SK-N-DZ (cell line): Measurements from ENCODE around the gene TRIO.

Experiments
- DNase-seq: peaks from one replicate; pipeline ENCODE4 v3.0.0-alpha.2; 2015; ENCODE audit warnings: low spot score

The TRIO gene

DNA sequence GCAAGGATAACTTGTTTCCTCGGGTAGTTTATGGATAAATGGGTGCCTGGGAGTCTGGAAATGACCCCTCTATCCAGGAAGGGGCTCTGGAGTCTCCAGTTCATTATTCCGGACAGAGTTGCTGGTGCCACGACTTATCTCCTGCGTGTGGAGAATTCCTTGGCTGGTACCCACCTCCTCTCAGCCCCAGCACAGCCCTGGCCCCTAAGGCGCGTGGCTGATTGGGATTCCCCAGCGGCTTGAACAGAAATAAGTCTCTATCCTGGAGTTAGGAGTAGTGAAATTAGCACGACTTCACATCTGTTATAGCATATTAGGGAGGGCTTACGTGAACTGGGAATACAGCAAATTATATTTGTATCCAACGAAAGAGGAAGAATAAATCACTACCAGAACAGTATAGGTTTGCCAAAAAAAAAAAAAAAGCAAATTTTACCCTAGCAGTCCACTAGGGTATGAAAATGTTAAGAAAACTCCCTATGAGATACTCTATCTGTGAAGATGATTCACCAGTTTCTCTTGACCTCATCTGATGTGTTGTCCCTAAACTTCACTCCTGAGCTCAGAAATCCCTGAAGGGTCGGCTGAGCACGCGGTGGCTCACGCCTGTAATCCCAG is 265.9 kb downstream of the TRIO start:
- no peak for DNase-seq

DNA sequence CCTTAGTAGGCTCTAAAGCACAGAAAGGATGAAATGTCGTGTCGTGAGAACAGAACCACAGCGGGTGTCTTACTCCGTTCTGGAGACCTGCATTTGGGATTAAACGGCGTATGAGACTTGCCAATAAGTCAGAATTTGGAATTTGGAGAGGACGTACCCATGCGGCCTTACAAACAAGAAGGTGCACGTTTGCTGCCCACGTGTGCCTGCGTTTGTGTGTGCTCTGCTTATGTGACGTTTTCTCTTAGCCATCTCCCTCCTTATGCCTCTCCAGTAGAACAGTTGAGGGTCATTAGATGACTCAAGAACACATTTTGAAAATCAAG is 266.9 kb downstream of the TRIO start:
- DNase-seq: no peak

DNA sequence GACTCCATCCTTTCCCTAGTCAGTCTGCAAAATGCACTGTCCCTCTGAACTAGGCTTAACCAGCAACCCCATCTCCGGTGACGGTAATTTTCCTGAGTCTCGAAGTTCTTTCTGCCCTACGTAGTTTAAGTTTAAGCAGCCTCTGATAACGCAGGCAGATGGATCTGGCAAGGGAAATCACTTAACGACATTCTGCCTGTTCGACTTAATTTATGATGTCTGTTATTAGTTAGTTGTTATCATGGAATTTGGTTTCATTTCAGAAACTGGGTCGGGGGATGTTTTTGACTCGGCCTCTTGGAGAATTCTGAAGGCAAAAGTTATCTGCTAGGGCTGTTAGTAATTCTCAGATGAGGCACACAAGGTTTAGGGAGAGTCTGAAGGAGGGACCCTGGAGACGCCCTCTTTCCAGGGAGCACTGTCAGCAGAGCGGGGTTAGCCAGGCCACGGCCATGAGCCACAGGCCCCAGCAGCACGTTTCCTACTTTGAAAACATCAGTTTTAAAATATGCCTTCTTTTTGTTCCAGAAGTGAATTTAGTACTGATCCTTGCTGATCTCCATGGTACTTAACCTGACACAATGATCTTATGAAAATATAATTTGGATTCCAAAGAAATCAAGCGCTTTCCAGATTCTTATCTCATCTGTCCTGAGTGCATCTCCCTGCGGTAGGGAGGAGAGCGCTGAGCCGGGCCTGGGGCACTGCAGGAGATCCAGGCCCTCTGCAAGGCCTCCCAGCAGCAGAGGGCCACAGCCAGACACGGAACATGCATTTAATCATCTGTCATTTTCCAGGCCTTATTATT is 267.5 kb downstream of the TRIO start:
- peak; percentile 81 for DNase-seq

DNA sequence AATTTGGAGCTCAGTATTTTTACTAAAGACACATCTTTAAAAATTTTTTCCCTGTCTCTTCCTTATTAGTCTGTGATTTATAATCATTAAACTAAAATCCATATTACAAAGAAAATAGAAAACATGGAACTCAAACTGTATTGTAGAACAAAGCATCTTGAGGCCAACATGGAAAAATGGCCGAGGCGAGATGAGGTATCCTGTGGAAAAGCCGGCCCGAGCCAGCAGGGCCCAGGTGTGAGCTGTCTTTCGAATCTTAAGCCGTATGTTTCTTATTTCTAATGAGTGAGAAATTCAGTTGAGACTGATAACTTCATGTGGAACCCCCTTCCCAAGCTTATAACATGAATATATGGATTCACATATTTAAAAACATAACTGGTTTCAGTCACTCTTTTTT is 268.1 kb downstream of the TRIO start:
- no peak for DNase-seq

DNA sequence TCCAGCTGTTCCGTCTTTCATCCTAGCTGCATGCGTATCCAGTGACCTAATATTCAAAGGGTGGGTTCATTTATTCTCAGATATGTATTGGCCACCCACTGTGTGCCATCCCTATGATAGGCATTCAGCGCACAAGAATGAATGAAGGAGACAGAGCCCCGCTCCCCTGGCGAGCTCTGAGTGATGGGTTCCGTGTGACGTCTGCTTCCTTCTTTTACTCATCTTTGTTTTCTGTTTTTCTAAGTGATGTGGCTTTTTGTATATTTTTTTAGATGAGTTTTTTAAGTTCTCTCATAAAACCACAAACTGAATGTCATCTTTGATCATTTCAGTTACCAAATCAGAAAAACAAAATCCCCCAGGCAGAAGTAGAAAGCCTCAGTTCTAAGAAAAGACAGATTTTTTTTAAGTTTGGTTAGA is 270.2 kb downstream of the TRIO start:
- DNase-seq: no peak

DNA sequence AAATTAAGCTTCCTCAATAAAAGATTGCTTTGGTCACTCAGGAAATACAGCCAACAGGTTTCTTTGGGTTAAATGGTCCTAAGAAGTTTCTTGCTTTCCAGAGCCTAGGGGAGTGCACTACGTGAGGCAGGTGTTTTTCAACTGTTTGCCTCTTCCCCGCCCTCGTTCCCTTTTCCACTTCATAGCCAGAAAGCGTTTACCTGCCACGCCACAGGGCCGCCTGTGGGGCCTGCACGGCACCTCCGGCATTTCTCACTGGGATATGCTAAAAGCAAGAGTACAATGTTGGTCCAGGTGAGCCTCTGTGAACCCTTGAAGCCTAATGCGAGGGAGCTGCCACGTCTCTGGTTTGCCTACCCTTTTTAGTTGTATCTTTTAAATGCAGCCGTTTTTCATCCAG is 270.9 kb downstream of the TRIO start:
- DNase-seq: no peak

DNA sequence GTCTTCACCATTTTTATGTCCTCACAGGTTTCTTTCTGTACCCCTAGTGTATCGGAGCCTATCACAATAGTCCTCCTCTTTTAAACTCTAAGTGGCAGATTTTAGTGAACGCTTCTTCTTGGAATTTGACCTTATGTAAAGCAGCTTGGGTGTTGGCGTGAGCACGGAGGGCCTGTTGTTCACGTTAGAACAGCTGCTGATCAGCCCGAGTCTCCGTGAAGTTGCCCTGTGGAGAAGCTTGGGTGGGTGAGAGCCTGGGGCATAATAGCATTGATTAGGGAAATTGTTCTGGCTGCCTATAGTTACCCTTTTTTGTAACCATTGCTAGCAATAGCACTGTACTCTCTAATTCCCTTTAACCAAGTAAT is 271.5 kb downstream of the TRIO start:
- DNase-seq: no peak

DNA sequence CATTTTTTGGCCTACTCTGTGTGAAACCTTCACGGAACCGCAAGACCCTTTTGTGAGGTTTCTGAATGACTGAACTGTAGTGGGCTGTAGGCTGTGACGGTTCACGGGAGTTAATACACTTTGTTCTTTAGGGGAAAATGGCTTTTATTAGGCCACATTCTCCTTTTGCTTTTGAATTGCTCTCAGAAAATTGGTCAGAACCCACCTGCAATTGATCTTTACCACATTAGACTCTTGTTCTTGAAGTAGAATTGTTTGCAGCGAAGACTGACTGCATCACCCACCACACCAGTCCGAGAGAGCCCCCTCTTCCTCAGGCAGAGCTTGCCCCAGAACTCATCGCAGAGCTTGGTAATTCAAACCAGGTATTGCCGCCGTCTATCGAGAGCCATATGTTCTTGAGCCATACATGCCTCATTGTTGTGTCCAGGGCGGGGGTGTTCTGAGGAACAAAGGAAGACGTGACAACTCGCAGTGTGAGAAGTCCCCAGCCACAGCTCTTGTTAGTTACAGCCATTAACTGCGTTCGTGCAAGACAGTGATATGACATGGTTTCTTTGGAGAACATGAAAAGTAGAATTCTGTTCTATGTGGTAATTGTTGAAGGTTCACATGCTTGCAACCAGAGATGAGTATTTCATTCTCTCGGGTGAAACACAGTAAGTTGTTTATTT is 272.0 kb downstream of the TRIO start:
- no peak for DNase-seq

DNA sequence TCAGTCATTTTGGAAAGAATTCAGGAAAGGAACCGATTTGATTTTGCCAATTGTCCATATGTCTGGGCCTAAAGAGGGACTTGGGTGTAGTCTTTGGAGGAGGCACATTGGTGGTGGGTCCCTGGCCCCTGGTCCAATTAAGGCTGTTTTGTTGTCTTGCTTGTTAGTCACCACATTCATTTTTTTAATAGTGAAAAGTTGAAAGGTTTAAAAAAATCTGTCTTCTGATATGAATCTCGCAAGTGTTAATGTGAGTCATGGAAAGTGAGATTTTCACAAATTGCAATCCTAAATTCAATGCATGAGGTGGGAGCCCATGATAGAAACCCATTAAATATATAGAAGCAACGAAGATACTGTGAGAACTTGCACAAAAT is 272.5 kb downstream of the TRIO start:
- DNase-seq: no peak

DNA sequence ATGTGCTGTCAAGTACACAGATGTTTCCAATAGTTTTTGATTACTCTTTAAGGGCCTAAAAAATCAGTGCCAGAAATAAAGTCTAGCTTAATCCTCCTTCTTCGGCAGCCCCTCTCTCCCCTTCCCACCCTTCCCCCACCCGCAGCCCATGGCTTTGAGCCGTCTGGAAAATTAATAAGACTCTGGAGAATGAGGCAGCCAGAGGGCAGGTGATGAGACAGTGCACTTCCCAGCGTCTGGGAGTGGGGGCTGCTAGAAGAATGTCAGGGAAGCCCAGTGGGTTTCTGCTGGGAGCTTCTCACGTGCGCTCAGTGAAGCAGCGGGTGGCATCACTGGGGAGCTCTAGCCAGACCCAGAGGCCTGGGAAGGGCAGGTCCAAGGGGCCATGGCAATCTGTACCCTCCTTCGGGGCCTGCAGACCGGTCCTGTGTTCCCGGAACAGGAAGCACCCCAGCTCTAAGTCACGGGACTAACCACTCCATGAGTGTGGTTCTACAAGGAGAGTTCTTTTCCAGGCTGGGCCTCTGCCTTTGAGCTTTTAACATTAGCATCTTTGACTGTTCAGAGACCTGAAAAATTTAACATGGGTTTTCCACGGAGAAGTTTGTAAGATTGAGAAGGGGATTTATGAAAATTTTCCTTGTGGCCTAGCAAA is 273.6 kb downstream of the TRIO start:
- no peak for DNase-seq

DNA sequence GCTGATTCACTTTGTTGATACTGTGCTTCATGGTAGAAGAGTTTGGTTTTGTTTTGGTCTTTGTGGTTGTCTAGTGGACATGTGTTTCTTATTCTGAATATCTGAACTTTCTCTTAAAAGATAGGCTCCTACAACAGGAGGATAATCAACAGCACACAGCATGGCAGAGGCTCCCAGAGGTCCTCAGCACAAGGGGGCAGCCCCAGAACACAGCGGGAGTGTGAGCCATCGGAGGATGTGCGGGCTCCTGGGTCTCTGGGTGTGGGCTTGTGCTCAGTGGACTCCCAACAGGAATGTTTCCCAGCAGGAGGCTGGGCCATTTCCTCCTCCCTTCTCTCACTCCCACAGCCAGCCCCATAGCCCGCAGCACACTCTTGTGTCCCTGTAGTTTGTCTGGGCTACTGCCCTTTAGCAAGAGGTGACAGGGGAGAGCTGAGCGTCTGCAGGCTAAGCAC is 274.2 kb downstream of the TRIO start:
- DNase-seq: peak; percentile 58

DNA sequence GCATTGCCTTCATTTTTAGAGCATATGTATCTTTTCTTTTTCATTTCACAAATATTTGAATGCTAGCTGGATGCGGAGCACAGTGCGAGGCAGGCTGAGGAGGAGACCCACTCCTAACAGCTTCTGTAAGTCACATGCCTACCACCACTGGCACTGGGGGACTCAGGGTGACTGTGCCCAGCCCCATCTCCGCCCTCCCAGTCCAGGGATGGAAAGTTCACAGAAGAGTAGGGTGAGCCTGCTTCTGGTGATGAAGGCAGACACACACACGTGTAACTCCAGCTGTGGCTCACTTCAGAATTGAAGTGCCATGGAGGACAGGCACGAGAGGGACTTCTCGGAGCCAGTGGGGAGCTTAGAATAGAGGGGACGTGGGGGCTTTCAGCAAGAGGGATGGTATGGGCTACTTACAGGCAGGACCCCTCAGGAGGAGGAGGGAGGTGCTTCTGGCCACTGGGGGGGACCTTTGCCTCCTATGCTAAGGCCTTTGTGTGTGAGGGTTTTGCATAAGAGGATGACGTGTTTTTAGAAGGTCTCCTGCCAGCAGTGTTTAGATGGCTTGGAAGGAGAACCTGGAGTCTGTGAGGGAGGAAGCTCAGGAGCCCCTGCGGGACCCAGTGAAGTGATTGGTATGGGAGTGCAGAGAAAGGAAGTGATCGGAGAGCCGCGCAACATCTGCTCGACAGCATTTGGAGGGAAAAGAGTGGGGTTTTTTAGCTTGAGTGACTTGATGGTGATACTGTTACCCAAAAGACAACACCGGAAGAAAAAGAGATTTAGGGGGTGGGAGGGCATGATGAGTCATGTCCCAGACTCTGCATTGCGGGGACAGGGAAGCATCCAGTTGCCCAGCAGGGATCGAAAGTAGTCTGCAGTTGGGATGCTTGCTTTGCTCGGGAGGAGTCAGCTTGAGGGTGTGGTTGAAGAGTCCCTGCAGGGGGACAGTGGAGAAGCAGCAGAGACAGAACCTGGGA is 274.9 kb downstream of the TRIO start:
- no peak for DNase-seq

DNA sequence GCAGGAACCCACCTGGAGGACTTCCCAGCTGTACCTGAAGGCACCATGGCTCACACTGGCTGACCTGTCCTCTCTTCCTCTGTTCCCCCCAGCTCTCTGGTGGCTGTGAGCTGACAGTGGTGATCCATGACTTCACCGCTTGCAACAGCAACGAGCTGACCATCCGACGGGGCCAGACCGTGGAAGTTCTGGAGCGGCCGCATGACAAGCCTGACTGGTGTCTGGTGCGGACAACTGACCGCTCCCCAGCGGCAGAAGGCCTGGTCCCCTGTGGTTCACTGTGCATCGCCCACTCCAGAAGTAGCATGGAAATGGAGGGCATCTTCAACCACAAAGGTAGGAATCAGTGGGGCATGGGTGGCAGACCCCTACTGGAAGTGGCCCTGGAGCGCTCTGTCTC is 276.5 kb downstream of the TRIO start:
- no peak for DNase-seq

DNA sequence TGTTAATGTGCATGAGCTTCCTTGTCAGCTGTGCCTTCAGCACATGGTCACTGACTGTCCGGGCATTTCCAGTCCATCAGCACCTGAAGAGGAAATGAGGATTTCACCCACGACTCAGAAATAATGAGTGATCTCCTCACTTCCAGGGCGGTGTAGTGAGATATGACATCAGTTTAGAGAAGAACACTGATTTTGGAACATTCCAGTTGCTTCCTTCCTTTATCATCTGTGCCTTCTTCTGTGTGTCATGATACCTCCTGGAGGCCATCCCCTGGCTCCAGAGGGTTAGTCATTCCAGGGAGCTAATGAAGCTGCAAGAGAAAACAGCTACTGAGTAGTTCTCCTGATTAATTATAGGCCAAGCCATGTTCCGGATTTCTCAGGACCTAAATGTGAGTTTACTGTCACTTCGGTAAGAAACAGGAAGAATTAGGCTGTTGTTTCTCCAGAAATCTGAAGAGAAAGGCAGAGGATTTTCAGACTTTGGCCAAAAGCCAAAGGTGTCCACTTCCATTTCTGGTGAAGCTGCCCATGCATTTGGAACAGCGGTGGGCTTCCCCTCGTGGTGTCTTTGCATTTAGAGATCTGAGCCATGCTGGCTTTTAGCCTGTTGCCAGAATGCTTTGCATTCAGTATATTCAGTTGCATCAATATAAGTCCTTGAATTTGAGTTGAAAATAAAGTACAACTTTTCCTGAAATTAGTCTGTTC is 277.1 kb downstream of the TRIO start:
- no peak for DNase-seq

DNA sequence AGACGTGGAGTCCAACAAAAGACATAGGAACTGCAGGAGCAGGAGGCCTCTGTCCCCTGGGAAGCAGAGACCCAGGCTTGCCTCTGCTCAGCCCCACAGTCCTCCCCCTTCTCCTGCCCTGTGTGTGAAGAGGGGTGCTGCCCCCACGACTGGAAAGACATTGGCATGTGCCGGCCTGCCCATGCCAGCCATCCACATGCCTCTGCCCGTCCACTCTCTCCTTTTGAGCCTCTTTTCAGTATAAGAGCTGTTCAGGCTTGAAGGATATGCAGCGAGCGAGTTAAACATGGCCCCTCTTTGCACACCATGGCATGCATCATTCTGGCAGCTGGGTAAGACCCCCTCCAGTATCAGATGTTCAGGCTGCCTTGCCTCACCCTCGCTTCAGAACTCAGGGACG is 278.7 kb downstream of the TRIO start:
- no peak for DNase-seq

DNA sequence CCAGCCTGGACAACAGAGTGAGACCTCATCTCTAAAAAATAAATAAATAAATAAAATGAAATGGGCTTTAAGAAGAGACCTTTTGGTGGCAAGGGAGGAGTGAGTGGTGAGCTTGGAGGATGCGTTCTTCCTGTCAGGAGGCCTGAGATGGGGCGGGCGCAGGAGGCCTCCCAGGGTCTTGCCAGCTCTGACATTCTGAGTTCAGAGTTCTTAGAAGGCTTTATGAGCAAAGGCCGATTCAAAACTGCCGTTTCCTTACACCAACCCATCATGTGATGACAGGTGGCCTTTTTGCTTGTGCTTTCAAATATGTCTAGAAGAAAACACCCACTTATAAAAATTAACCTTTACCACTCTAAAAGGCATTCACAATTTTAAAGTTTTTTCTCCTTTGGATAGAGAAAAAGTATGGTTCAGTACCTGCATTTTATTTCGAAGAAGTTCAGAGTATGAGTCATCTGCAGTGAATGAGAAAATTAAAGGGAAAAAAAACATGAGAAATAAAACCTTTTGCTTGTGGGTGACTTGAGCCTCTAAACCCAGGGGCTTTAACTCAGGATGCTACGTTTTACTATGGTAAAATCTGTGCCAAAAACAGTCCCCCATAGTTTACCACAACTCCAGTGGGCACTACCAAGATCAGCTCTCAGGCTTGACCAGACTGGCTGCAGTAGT is 281.0 kb downstream of the TRIO start:
- DNase-seq: no peak

DNA sequence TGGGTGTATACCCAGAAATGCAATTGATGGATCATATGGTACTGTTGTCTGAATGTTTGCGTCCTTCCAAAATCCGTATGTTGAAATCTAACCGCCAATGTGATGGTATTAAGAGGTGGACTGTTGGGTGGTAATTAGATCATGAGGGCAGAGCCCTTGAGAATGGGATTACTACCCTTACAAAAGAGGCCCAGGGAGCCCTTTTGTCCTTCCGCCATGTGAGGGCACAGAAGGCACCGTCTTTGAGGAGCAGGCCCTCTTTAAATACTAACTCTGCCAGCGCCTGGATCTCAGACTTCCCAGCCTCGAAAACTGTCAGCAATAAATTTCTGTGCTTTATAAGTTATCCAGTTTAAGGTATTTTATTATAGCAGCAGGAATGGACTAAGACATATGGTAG is 282.4 kb downstream of the TRIO start:
- DNase-seq: no peak

DNA sequence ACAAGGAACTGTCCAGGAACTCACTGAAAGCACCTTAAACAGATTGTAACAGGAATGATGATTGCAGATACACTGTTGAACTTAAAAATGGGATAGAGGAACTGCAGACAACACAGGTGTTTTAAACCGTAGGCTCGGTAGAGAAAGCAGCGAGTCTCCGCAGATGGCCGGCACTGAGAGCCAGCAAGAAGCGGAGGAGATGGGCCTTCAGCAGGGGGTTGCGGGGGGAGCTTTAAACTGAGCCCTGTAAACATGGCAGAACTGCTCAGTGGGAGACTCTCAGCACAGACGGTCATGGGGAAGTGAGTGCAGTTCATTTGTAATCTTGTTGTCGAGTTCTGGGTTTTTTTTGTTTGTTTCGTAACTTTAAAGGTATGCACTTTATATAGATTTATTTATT is 283.4 kb downstream of the TRIO start:
- no peak for DNase-seq

DNA sequence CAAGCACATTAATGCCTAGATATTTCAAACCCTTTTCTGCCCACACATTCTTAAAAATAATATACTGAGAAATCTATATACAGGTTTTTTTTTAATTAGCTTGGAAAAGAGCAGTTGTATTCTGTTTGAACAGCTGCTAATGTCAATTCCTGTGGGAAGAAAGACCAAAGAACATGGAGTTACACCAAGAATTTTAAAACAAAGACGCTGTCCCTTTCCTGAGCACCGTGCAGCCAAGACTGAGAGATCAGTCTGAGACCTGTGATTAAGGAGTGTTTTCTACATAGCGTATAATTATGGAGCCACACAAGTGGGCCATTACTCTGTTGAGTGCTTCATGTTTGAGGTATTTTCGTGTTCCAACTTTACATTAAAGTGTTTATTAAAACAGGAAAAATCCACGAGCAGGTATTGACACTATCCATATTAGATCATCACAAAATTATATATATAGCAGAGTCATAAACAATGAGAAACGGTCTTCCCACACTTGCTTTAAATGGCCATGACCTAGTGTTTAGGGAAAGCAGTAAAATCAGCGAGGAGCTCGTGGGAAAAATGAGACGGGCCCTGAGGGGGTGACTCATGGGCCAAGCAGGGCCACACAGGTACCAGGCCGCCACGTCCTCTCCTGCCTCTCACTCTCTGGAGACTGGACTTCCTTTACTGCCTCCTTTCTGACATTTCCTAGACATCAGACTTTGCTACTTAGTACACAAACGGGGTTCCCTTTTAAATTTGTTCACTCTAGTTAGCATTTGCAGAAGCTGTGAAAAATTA is 285.4 kb downstream of the TRIO start:
- DNase-seq: no peak
